Medulla oblongata (tissue), 1 donor: ENCODE results near the gene DOCK8.
A peak's percentile ranks its signal among the peaks of the same experiment; 100 is the strongest.
"Not testable (repeated sequence)": the region's sequence is repeated elsewhere in the genome, so short reads cannot be mapped to it uniquely, and the experiment has no call there.

Experiments used
- DNase-seq: peaks from one replicate; pipeline ENCODE4 v3.0.0-alpha.2; 2015; ENCODE audit errors: extremely low spot score

The DOCK8 gene

DNA sequence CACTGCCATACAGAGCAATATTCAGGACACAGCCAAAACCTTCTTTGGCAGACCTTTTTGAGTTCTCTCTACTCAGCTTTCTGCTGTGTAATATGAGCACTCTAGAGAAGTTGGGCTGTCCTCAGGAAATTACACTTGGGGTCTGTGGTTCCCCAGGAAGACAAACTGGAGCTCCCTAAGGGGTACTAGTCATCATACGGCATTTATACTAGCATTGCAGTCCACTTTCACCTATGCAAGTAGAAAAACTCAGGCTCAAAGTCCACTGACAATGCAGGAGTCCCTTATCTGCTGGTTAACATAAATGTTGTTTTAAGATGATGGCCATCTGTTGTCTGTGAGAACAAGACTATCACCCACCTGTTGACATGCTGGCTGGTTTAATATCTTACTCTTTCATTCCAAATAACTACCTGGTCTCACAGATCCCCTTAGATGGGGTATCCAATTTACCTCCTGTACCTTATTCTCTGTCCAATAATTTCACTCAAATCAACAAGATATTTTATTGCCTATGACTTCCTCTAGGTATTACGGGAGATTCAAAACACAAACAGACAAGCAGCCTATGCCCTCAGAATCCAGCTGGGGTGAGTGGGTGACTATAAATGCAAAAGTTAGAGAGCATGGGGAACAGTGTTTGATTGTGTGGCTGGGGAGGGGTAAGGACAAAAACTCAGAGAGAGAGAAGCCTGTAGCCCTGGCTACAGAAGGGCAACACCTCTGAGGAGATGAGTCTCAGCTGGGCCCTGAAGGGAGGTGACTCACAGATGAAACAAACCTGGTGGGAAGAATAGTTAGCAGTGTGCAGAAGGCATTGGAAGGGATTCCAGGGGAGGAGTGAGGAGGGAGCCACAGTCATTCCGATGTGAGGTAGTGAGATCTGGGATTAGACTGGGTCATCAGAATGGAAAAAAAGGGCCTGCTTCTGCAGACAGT is 10.2 kb downstream of the DOCK8 start:
- no peak for DNase-seq

DNA sequence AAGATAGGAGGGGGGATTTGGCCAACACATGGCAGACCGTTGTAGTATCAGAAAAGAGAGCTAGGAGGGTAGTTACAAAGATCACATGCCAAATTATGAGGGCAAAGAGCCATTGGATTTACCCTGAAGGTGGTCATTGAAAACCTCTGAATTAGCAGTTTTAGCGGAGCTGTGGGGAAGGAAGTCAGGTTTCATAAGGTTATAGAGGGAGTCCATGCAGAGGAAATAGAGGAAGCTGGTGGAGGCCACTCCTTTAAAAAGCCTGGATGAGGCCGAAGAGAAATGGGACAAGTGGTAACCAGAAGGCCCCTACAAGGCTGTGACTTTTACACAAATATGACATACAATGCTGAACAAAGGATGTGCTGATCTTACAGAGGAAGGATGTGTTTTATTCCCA is 13.2 kb downstream of the DOCK8 start:
- DNase-seq = no peak

DNA sequence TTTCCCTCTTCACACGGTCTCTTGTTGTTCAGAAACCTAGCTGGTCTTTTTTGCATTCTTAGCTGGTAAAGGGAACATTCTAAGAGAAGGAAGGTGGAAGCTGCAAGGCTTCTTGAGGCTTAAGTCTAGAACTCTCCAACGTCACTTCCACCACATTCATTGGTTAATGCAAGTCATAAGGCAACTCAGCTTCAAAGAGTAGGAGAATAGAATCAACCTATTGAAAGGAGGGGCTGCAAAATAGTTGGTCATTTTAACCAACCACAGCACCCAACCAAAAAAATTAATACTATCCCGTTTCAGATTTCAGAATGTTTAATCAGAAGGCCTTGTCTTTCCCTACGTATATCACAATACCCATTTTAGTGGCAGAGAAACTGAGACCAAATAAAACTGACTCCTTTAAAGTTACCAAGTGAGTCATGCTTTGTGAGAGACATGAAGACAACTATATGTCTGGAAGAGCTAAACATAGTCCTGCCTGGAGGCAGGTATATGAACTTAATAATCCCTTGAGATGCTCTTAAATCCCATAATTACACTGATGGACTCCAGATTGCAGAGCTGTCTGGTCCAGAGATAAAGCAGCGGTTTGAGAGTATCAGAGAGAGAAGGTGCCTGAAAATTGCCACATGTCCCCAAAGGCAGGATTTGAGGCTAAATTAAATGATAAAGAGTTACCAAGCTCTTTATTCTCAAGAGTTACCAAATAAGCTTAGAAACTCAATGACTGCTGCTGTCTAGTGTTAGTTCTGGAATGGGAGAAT is 14.4 kb downstream of the DOCK8 start:
- DNase-seq = no peak

DNA sequence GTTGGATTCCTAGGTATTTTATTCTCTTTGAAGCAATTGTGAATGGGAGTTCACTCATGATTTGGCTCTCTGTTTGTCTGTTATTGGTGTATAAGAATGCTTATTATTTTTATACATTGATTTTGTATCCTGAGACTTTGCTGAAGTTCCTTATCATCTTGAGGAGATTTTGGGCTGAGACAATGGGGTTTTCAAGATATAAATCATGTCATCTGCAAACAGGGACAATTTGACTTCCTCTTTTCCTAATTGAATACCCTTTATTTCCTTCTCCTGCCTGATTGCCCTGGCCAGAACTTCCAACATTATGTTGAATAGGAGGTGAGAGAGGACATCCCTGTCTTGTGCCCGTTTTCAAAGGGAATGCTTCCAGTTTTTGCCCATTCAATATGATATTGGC is 17.0 kb downstream of the DOCK8 start:
- not testable (repeated sequence) for DNase-seq

DNA sequence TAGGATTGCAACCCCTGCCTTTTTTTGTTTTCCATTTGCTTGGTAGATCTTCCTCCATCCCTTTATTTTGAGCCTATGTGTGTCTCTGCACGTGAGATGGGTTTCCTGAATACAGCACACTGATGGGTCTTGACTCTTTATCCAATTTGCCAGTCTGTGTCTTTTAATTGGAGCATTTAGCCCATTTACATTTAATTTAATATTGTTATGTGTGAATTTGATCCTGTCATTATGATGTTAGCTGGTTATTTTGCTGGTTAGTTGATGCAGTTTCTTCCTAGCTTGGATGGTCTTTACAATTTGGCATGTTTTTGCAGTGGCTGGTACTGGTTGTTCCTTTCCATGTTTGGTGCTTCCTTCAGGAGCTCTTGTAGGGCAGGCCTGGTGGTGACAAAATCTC is 19.0 kb downstream of the DOCK8 start:
- DNase-seq = not testable (repeated sequence)

DNA sequence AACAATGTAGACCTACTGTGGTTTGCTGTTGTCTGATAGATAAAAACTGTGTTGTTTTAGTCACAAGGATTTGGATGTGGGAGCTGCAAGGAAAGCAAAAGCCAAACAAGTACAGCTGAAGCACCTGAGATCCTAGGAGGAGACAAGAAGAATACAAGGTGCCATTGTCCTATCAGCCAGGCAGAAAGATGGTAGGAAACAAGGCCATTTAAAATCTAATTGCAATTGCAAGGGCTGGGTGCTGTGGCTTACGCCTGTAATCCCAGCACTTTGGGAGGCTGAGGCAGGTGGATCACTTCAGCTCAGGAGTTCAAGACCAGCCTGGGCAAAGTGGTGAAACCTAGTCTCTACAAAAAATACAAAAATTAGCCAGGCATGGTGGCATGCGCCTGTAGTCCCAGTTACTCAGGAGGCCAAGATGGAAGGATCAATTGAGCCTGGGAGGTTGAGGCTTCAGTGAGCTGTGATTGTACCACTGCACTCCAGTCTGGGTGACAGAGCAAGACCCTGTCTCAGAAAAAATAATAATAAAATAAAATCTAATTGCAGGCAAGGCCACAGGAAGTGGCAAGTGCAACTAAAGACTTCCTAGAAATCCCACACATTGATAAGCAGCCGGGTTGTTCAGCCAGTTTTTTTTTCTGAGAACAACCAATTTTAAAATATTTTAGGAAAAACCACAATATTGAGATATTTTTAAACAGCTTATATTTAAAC is 22.6 kb downstream of the DOCK8 start:
- no peak for DNase-seq

DNA sequence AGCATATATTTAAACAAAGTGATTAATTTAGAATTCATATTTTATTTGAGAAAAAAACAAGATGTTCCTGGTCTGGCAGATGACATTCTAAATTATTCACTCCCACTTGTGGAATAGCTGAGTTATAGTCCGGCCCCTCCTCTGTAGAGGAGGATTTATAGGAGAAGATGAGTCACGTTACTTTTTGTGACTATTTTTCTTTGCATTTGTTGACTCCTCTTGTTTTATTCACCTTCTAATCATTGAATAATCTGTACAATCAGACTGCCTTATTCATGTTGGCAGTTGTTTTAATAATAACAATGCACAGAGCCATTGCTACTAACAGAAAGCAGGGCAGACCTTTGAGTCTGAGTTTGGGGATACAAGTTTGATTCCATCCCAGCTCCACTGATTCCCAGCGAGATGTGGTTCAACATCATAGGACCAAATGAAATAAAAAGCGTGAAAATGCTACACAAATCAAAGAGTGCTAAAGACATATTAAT is 23.2 kb downstream of the DOCK8 start:
- DNase-seq = no peak

DNA sequence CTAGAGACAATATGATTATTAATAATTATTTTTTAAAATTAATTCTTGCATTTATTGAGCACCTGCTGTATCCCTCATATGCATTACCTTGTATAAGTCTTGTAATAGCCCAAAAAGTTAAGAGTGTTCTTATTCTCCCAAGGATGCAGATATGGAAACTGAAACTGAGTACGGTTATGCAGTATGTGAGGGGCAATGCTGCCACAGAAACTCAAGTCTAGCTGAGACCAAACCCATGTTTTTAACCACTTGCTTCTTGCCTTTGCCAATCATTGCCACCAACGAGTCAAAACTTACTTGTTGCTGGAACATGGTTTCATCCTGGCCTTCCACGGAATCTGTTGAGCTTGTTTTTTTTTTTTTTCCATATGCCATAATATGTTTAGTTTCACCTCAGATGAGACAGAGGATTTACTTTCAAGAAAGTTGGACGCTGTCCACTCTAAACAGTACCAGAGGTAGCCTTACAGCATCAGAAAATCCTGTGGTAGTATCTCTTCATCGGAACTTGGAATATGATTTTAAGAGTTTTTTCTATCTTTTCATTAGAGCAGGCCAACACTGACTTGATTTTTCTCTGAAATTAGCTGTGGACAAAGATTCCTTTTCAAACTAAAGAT is 27.9 kb downstream of the DOCK8 start:
- no peak for DNase-seq

DNA sequence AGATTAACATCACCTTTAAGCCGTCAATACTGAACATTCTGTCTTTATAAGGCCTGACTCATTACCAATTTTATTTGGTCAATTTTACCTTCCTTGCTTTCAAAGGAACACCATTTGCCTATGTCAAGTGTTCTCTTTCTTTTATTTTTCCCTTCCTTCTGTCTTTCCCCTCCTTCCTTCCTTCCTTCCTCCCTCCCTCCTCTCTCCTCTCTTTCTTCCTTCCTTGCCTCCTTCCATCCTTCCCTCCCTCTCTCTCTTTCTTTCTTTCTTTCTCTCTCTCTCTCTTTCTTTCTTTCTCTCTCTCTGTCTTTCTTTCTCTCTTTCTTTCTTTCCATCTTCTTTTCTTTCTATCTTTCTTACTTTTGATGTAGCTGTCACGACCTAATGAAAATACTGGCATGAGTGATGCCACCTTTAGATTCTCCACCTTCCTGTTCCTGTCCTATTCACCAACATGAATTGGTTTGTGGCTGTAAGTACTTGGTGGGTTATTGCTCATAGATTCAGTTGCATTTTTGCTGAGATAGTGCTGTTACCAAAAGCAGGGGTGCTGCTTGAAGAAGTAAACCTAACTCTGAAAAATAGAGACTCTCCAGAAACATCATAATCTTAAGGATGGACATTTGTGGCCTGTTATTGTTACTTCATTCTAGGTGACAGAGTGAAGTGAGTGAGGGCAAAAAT is 33.8 kb downstream of the DOCK8 start:
- DNase-seq = no peak

DNA sequence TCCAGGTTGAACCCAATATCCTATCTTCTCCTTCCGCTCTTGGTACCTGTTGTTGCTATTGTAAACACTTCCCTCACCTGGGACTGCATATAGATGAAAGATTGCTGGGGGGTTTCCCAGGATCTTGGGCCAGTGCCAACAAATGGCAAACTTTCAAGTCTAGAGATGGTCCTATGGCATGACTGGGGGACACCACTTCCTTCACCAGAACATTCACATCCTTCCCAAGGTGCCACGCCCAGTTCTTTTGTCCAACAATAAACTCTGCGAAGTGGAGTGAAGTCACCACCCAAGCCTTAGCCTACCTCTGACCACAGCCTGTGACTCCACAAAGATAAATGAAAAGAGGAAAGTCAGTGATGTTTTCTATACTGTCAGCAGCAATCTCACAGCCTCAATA is 34.4 kb downstream of the DOCK8 start:
- DNase-seq = no peak

DNA sequence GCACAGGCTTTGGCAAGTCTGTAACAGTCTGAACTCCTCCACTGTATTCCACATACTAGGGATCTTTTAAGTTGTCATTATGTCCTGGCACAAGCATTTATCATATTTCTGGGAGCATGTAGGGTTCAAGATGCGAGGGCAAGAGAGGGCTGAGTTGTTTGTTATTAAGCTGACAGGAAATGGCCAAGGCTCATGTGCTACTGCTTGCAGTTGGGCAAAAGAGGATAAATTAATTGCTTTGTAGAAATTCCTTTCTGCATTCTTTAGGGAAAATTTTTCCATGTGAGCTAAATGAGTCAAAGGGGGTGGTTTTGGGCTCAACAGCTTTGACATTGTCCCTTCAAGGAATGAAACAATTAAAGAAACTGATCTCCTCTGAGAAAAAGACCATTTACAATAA is 35.4 kb downstream of the DOCK8 start:
- DNase-seq = no peak

DNA sequence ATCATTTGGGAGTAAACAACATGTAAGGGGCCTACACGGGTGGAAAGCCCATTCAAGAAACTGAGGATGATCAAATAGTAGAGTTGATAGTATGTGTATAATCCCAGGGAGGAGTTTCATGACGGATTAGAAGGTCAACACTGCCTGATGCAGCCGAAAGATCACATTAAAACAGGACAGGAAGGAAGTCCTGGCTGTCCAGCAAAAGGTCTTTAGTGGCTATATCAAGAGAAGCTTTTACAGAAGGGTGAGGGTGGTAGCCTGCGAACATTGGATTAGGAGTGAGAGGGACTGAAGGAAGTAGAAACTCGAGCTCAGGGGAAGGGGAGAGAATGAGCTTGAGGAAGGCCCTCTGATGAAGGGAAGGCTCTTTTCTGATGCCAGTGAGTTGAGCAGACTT is 36.0 kb downstream of the DOCK8 start:
- no peak for DNase-seq

DNA sequence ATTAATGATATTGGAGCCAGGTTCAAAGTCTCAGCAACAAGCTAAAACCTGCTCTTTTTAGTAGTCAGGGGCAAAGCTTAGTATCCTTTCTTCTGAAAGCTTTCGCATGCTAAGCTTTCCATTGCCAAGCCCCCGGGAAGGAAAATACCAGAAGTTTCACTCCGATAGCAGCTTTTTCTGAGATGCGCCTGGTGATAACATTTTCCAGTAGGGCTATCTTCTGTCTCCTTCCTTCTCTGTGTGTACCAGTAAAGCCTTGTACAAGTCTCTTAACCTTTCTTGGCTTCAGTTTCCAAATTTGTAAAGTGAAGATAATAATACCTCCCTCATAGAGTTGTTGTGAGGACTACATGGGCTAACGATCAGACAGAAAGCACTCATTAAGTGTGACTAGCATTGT is 36.7 kb downstream of the DOCK8 start:
- no peak for DNase-seq

DNA sequence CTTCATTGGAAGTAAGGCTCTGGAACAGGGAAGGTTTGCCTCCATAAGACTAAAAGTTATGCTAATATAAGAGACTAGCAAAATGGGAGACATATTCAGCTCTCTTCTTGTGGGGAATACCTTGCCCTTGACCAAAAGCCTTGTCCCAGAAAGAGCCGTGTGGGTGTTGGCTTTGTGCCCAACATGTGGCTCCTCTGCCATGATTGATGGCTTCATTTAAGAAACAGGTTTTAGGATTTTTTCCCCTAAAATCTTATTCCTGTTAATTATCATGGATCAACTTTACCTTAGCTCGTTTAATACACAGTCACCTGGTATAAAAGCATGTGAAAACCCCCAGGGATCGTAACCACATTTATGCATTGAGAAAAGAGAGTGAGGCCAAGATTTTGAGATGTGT is 38.9 kb downstream of the DOCK8 start:
- no peak for DNase-seq

DNA sequence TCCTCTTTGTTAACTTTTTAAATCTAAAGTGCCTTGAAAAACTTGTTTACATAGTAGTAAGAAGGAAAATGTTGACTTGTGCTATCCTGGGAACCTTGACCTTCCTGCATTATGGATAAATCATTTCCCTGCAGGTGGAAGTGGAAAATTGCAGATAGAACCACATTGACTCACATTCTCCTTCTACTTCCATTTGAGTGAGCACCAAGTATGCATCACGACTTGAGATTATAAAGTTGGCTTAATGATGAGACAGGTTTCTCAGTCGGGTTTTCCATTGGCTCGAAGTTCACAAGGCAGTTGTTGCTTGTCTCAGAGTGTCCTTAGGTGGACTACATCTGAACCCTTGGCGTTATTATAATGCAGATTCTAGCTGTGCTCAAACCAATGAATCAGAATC is 39.9 kb downstream of the DOCK8 start:
- DNase-seq = no peak

DNA sequence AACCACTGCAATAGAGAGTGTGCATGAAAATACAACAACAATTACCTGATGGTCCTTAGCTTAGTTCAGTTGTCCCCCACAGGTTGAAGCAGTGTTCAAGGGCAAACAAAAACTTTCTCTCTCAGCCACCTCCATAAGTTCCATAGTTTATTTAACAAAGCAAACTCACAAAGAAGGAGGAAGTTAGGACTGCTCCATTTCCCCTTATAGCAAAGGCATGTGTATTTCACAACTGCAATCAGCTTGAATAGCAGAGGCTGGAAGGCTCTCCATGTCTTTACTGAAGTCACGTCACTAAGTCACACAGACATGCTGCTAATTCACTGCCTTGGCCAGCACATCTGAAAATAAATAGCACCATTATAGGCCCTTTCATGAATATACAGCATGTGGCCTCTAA is 43.3 kb downstream of the DOCK8 start:
- peak; percentile 52 for DNase-seq

DNA sequence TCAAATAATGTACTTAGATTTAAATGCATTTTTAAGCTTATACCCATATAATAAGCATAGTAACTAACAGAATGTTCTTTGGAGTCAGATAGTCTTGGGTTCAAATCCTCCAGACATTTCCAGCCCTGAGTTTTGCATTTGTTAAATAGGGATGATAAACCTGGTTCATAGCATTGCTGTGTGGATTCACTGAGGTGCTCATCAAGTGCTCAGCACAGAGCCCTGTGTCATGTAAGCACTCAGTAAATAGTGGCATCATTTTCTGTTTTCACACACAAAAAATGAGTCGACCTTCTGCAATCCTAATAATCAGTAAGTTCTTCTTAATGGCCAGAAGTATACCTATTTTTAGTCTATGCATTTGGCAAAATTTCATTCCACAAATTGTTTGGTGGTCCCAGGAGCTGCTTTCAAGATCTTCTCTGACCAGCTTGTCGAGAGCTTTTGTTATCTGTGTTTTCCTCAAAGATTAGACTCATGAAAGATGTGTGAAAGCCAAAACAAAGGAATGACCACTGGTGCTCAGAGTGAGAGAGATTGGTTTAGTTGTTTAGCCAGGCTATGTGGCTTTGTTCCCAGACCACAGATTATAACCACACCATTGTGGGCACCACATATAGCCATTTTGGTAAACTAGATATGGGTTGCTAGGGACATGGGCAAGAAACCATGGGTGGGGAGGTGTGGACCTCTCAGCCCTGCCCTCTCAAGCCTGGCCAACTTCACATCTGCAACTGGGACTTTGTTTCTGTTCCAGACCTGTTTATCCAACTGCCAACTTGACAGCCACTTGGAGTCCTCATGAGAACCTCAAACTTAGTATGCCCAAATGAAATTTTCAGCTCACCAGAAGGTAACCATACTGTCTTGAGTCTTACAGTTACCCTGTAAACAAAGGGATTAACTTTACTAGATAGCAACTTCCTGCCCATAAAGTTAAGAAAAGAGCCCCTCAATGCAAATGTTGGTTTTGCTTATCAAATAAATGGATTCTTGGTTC is 45.0 kb downstream of the DOCK8 start:
- DNase-seq = no peak

DNA sequence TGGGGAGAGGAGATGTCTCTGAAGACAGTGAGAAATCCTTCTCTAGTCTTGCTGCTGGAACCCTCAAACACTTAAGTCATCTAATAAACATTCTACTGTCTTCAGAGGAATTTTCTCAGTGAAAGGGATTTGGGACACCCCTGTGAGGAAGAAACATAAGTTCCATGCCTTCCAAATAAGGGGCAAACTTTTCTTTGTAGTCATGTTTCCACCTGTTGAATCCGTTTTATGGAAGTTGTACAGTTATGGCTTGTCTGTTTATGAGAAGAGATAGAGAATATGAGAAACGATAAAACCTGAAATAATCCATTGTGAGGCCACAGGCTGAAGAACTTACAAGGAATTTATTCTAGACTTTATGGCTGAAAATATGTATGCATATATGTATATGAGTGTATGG is 49.6 kb downstream of the DOCK8 start:
- DNase-seq = no peak

DNA sequence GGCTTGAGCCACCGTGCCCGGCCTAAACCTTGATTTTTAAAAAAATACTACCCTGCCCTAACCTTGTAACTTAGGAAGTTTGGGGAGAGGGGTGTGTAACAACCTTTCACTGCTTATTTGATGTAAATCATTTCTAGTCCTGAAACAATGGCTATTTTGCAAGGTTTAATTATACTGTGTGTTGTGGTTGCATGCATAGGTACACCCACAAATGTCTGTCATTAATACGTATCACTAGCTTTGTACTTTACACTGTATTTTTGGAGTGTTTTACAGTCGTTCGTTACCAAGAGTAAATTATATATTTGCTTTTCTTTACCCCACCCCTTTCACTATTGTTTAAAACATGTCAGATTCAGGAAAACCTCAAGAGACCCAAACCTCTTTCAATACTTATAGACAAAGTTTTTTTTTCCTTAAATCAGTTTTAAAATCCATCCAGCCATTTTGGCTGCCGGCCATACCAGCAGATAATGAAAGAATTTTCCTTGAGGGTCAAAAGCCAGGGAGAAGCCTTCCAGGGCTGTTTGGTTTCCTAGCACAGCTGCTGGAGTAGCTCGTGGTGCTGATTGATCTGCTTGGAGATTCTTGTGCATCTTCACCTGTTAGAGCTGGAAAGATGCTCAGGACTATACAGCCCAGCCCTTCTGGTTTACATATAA is 50.7 kb downstream of the DOCK8 start:
- DNase-seq = no peak
